HepG2 (cell line): Measurements from ENCODE around the gene WIZ.

Experiments used
- BRD4 ChIP-seq: sonication (generic); formaldehyde crosslinking; IDR thresholded peaks from 2 replicates; pipeline ENCODE4 v1.4.0; 2020; ENCODE audit warnings: missing genetic modification reagents
- EZH2 ChIP-seq: conservative IDR thresholded peaks from 2 replicates; pipeline ENCODE4 v1.6.1; 2012; ENCODE audit warnings: mild to moderate bottlenecking, low read depth, low read length, moderate library complexity
- FOXK1 ChIP-seq: sonication (generic); formaldehyde crosslinking; IDR thresholded peaks from 2 replicates; pipeline ENCODE4 v1.4.0; 2020; ENCODE audit warnings: low read depth, missing genetic modification reagents, borderline replicate concordance
- HMG20A ChIP-seq: IDR thresholded peaks from 2 replicates; pipeline ENCODE4 v1.6.1; 2016; ENCODE audit warnings: borderline replicate concordance
- NFYC ChIP-seq: IDR thresholded peaks from 2 replicates; pipeline ENCODE4 v1.6.1; 2016; ENCODE audit warnings: missing genetic modification reagents, missing compliant biosample characterization
- SETDB1 ChIP-seq: sonication (generic); formaldehyde crosslinking; IDR thresholded peaks from 2 replicates; pipeline ENCODE4 v1.5.1; 2020; ENCODE audit warnings: missing genetic modification reagents, mild to moderate bottlenecking, borderline replicate concordance
- ZNF850 ChIP-seq: sonication (generic); formaldehyde crosslinking; conservative IDR thresholded peaks from 2 replicates; pipeline ENCODE4 v1.9.0; 2021; ENCODE audit warnings: mild to moderate bottlenecking, missing genetic modification reagents
- TF ChIP-seq, protein P1 (sequence below): sonication (generic); formaldehyde crosslinking; conservative IDR thresholded peaks from 2 replicates; pipeline ENCODE4 v1.4.0; 2020; ENCODE audit warnings: mild to moderate bottlenecking, missing genetic modification reagents, moderate library complexity
- TF ChIP-seq, protein P2 (sequence below): sonication (generic); formaldehyde crosslinking; conservative IDR thresholded peaks from 2 replicates; pipeline ENCODE4 v1.4.0; 2020; ENCODE audit warnings: missing genetic modification reagents

DNA sequence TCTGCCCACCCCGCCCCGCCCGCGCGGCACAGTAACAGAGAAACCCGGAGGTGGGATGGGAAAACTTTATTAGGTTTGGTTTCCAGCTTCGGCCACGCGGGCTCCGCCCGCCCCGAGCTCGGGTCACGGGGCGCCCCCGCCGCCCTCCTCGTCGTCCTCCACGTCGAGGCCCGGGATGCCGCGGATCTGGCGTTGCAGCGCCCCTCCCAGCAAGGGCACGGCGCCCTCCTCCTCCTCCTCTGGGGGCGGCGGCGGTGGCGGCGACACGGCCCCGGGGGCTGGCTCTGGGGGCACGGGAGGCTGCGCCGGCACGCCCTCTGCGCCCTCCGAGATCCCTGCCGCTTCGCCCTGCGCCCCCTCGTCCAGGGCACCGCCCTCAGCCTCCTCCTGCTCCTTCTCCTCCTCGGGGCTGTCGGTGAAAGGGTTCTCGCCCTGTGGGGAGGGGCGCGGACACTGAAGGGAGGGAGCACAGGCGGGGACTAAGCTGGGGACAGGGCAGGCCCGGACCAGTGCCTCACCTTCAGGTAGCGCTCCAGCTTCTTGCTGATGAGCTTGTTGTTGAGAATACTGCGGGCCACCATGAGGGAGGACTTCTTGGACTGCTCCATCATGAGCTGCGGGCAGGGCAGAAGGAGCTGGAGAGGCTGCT, 69.6 kb downstream of the WIZ start:
- TF ChIP-seq BRD4 (CRISPR knock-in tag), result peak; percentile 40; the same call in 1 of the 2 replicates
- TF ChIP-seq ZNF850 (CRISPR knock-in tag), result no peak
- TF ChIP-seq, protein P1, sequence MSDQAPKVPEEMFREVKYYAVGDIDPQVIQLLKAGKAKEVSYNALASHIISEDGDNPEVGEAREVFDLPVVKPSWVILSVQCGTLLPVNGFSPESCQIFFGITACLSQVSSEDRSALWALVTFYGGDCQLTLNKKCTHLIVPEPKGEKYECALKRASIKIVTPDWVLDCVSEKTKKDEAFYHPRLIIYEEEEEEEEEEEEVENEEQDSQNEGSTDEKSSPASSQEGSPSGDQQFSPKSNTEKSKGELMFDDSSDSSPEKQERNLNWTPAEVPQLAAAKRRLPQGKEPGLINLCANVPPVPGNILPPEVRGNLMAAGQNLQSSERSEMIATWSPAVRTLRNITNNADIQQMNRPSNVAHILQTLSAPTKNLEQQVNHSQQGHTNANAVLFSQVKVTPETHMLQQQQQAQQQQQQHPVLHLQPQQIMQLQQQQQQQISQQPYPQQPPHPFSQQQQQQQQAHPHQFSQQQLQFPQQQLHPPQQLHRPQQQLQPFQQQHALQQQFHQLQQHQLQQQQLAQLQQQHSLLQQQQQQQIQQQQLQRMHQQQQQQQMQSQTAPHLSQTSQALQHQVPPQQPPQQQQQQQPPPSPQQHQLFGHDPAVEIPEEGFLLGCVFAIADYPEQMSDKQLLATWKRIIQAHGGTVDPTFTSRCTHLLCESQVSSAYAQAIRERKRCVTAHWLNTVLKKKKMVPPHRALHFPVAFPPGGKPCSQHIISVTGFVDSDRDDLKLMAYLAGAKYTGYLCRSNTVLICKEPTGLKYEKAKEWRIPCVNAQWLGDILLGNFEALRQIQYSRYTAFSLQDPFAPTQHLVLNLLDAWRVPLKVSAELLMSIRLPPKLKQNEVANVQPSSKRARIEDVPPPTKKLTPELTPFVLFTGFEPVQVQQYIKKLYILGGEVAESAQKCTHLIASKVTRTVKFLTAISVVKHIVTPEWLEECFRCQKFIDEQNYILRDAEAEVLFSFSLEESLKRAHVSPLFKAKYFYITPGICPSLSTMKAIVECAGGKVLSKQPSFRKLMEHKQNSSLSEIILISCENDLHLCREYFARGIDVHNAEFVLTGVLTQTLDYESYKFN (CRISPR knock-in tag), result peak; percentile 28; the same call in 1 of the 2 replicates
- TF ChIP-seq FOXK1, result no peak
- no peak for TF ChIP-seq HMG20A
- no peak for TF ChIP-seq SETDB1 (CRISPR knock-in tag)
- TF ChIP-seq, protein P2, sequence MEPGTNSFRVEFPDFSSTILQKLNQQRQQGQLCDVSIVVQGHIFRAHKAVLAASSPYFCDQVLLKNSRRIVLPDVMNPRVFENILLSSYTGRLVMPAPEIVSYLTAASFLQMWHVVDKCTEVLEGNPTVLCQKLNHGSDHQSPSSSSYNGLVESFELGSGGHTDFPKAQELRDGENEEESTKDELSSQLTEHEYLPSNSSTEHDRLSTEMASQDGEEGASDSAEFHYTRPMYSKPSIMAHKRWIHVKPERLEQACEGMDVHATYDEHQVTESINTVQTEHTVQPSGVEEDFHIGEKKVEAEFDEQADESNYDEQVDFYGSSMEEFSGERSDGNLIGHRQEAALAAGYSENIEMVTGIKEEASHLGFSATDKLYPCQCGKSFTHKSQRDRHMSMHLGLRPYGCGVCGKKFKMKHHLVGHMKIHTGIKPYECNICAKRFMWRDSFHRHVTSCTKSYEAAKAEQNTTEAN, result no peak
- TF ChIP-seq EZH2, result no peak
- no peak for TF ChIP-seq NFYC (CRISPR knock-in tag)
